Thyroid gland (tissue), 4 donors: Measurements from ENCODE around the gene MRPL43. TPM values are rescaled to one million over a fixed set of nuclear protein-coding genes. Genes with fewer than 3 reads are reported as not detected.

Experiments used
- DNase-seq, 2 donors: peaks; one replicate each; pipeline ENCODE4 v3.0.0-alpha.2; 2019
- H3K27ac ChIP-seq, 3 donors: fragments of 200-600 bp; sonication (generic); 1 replicate in 2 of 3; 2 replicates in 1 of 3; pipeline ENCODE4 v1.5.1; 2016 to 2019; ENCODE audit warnings: mild to moderate bottlenecking in 1 of 3, moderate library complexity in 1 of 3
- H3K27me3 ChIP-seq: fragments of 200-600 bp; sonication (generic); one replicate; pipeline ENCODE4 v1.5.1; 2019
- H3K36me3 ChIP-seq, 2 donors: fragments of 200-600 bp; sonication (generic); one replicate each; pipeline ENCODE4 v1.5.1; 2016 to 2019
- H3K4me1 ChIP-seq, 2 donors: fragments of 200-600 bp; sonication (generic); one replicate each; pipeline ENCODE4 v1.5.1; 2017 to 2019
- H3K4me3 ChIP-seq, 3 donors: fragments of 200-600 bp; sonication (generic); replicated peaks in 1 of 3; 1 replicate in 2 of 3; 2 replicates in 1 of 3; pipeline ENCODE4 v1.5.1; 2016; ENCODE audit warnings: mild to moderate bottlenecking in 1 of 3
- H3K9me3 ChIP-seq: fragments of 200-600 bp; sonication (generic); one replicate; pipeline ENCODE4 v1.5.1; 2017
- POLR2A ChIP-seq, 2 donors: fragments of 450-650 bp; IDR thresholded peaks; one replicate each; pipeline ENCODE4 v1.6.1; 2017; ENCODE audit warnings: antibody characterized with exemption in 2 of 2, mild to moderate bottlenecking in 2 of 2, moderate library complexity in 1 of 2
- WGBS, 2 donors: methylation state at CpG; one replicate each; pipeline ENCODE4 v1.1.5; 2017; 5-methylcytosine and 5-hydroxymethylcytosine counted together
- intact Hi-C: fragments of 100-400 bp; cut with DNase I; formaldehyde crosslinking; loops from one replicate; pipeline ENCODE4 v1.15.1; 2023
- total RNA-seq, 4 donors: library from RNA; depleted of rRNA; stranded (reverse); fragments of >200 nt; gene quantifications; one replicate each; pipeline ENCODE4 v1.2.3, GENCODE V29; 2016
- TF ChIP-seq, protein P1 (sequence below), 6 experiments: fragments of 200-600 bp in 3 of 6; fragments of 450-650 bp in 3 of 6; sonication (generic) in 3 of 6; IDR thresholded peaks; one replicate each; pipeline ENCODE4 v1.5.1; 2016 to 2019; ENCODE audit warnings: antibody characterized with exemption in 6 of 6, mild to moderate bottlenecking in 2 of 6, inconsistent platforms in 1 of 6, moderate library complexity in 1 of 6

Gene MRPL43
- total RNA-seq, 4 donors from 2014 or later: 86.1 to 178 (median 145) TPM

DNA sequence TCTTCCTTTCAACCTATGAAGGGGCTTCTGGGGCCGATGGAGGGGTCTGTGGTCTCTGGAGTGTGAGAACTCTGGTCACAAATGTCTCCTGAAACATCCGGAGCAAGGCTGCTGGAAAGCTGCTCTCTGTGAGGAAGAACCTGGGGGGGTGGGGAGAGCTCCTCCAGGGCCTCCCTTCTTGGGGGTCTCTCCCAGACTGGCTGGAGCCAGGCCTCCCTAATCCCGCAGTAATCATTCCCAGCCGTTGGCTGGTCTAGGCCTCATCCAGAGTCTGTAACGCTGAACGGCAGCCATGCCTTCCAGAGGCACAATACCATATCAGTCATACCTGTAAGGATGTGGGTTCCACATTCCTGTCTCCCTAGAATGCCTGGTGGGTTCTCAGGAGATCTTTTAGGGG, 7.9 kb upstream of the MRPL43 start:
- Histone ChIP-seq H3K9me3 (no peaks in the 10 kb centered on the region), H3K27me3 (no peaks in the 10 kb centered on the region), H3K27ac (no peak overlapping the region), H3K4me3 (no peak overlapping the region), H3K36me3 (peaks cover 0 to 18% of the 10 kb centered on the region in 2 donors), H3K4me1 (peaks cover 12 to 15% of the 10 kb centered on the region in 2 donors)
- WGBS, 2 donors: 56 to 62% methylated on average over 2 to 6 of the region's 6 CpGs
- intact Hi-C loops: loop anchor here (2.0 kb wide), 1 partner anchor 18 kb away; no protein-coding TSS in a partner anchor
- DNase-seq: no peak
- TF ChIP-seq POLR2A (IDR thresholded peaks at IDR 0.05): no peak
- TF ChIP-seq, protein P1, sequence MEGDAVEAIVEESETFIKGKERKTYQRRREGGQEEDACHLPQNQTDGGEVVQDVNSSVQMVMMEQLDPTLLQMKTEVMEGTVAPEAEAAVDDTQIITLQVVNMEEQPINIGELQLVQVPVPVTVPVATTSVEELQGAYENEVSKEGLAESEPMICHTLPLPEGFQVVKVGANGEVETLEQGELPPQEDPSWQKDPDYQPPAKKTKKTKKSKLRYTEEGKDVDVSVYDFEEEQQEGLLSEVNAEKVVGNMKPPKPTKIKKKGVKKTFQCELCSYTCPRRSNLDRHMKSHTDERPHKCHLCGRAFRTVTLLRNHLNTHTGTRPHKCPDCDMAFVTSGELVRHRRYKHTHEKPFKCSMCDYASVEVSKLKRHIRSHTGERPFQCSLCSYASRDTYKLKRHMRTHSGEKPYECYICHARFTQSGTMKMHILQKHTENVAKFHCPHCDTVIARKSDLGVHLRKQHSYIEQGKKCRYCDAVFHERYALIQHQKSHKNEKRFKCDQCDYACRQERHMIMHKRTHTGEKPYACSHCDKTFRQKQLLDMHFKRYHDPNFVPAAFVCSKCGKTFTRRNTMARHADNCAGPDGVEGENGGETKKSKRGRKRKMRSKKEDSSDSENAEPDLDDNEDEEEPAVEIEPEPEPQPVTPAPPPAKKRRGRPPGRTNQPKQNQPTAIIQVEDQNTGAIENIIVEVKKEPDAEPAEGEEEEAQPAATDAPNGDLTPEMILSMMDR (IDR thresholded peaks at IDR 0.05): no peak

DNA sequence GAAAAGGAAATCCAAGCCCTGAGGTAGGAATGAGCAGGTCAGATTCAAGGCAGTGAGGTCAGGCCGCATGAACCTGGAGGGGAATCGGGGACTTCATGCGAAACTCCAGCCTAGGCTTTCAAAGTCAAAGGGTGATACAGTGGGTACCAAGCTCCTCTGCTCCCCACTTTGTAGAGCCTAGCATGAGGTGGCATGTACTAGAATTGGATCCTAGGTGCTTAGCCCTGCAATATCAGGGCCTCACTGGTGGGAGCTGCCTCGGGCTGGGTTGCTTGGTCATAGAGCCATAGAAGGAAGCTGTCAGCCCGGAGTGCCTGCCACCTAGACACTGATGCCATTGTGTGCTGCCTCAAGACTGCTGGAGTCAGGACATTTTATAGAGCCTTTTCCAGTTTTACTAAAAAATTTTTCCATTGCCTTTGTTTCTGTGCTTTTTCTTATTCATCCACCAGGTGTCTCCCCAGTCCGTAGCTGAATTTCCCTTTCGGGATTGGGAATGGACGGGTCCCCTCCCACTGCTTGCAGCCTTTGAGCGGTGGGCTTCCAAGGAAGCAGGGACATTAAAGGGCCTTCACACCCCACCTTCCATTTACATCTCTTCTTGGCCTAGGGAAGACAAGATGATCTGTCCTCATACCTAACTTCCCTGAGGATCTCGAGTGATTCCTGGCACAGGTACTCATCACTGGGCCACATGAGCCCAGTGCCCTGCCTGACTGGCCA, 6.8 kb upstream of the MRPL43 start:
- H3K4me1 ChIP-seq: peaks cover 12 to 15% of the 10 kb centered on the region in 2 donors
- H3K4me3 ChIP-seq: no peak overlapping the region
- intact Hi-C loops: loop anchor here (2.0 kb wide), 1 partner anchor 19 kb away; no protein-coding TSS in a partner anchor
- H3K9me3 ChIP-seq: no peaks in the 10 kb centered on the region
- H3K27me3 ChIP-seq: no peaks in the 10 kb centered on the region
- 55 to 61% methylated on average over 9 to 10 of the region's 10 CpGs for WGBS, 2 donors
- TF ChIP-seq, protein P1 (IDR thresholded peaks at IDR 0.05): peak; percentile 22 to 86 (median 60)
- no peak for TF ChIP-seq POLR2A (IDR thresholded peaks at IDR 0.05)
- H3K27ac ChIP-seq: no peak overlapping the region
- H3K36me3 ChIP-seq: peaks cover 0 to 18% of the 10 kb centered on the region in 2 donors
- peak in 1 of 2 donors; percentile 33 for DNase-seq

DNA sequence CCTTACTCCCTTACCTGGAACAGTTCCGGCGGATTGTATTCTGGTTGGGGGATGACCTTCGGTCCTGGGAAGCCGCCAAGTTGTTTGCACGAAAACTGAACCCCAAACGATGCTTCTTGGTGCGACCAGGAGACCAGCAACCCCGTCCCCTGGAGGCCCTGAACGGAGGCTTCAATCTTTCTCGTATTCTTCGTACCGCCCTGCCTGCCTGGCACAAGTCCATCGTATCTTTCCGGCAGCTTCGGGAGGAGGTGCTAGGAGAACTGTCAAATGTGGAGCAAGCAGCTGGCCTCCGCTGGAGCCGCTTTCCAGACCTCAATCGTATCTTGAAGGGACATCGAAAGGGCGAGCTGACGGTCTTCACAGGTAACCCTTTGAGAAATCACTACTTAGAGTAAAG, 1.8 kb upstream of the MRPL43 start:
- H3K36me3 ChIP-seq: peaks cover 0 to 18% of the 10 kb centered on the region in 2 donors

DNA sequence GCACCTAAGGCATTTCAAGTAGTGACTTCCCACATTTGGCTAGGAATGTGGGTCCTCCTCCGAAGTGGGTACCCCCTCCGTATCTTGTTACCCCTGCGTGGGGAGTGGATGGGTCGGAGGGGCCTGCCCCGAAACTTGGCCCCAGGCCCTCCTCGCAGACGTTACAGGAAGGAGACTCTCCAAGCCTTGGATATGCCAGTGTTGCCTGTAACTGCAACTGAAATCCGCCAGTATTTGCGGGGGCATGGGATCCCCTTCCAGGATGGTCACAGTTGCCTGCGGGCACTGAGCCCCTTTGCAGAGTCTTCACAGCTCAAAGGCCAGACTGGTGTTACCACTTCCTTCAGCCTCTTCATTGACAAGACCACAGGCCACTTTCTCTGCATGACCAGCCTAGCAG, 869 bp upstream of the MRPL43 start:
- Histone ChIP-seq H3K4me3 (peak overlapping the region in 1 of 3 donors; percentile 89), H3K27me3 (no peaks in the 10 kb centered on the region), H3K9me3 (no peaks in the 10 kb centered on the region), H3K27ac (no peak overlapping the region), H3K36me3 (peaks cover 4 to 18% of the 10 kb centered on the region in 2 donors), H3K4me1 (peaks cover 18 to 26% of the 10 kb centered on the region in 2 donors)
- intact Hi-C loops: no loop called here
- TF ChIP-seq POLR2A (IDR thresholded peaks at IDR 0.05): no peak
- TF ChIP-seq, protein P1 (IDR thresholded peaks at IDR 0.05): no peak
- DNase-seq: no peak
- WGBS, 2 donors: 60 to 83% methylated on average over 1 to 7 of the region's 10 CpGs

More for the DNA sequence above, 1.8 kb upstream of the MRPL43 start:
- H3K27ac ChIP-seq: no peak overlapping the region
- intact Hi-C loops: no loop called here
- no peaks in the 10 kb centered on the region for H3K9me3 ChIP-seq
- no peak overlapping the region for H3K4me3 ChIP-seq
- H3K4me1 ChIP-seq: peaks cover 18 to 26% of the 10 kb centered on the region in 2 donors
- H3K27me3 ChIP-seq: no peaks in the 10 kb centered on the region
- no peak for DNase-seq
- WGBS, 2 donors: 94 to 95% methylated on average over 21 of the region's 21 CpGs
- TF ChIP-seq, protein P1 (IDR thresholded peaks at IDR 0.05): no peak
- no peak for TF ChIP-seq POLR2A (IDR thresholded peaks at IDR 0.05)

DNA sequence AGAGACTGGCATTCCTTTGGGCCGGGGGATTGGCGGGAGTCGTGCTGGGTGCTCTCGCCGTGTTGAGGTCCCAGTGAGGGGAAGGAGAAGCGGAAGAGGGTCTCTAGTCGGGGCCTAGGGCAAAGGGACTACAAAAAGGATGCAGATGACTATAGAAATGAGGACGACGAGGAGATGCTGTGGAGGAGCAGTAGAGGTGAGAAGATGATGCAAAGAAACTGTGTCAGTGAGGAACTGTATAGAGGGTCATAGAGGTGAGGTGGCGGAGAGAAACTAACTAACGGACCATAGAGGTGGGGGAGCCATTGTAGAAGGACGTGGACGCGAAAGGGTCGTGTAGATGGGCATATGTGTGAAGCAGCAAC, 370 bp upstream of the MRPL43 start:
- H3K36me3 ChIP-seq: peaks cover 4 to 18% of the 10 kb centered on the region in 2 donors
- H3K27ac ChIP-seq: peak overlapping the region in 1 of 3 donors; percentile 69

More for the DNA sequence above, 370 bp upstream of the MRPL43 start:
- DNase-seq: no peak
- TF ChIP-seq POLR2A (IDR thresholded peaks at IDR 0.05): no peak
- TF ChIP-seq, protein P1 (IDR thresholded peaks at IDR 0.05): no peak
- H3K9me3 ChIP-seq: no peaks in the 10 kb centered on the region
- WGBS, 2 donors: 1 to 3% methylated on average over 15 of the region's 15 CpGs
- intact Hi-C loops: no loop called here
- peak overlapping the region; percentile 79 to 98 (median 89) for H3K4me3 ChIP-seq
- H3K4me1 ChIP-seq: peaks cover 18 to 26% of the 10 kb centered on the region in 2 donors
- H3K27me3 ChIP-seq: no peaks in the 10 kb centered on the region
